ENCODE measurements around the gene MPP2. TPM values are rescaled to one million over a fixed set of nuclear protein-coding genes. Genes with fewer than 3 reads are reported as not detected.

Gene MPP2
- total and polyA plus RNA-seq, 4 donors: 0.05 to 0.25 (median 0.09) TPM

- TF ChIP-seq ATF3 (IDR thresholded peaks at IDR 0.05): no peak
Observed at GRCh38 chr17:43861960-43862359, 45.4 kb downstream of the MPP2 start (continued).

GRCh38 chr17:43860927-43861622 is 46.3 kb downstream of the MPP2 start:
- Histone ChIP-seq H3K9ac (ENCODE audit: low read depth in 1 of 2, low read length in 2 of 2) (no peak overlapping the region), H3K27ac (ENCODE audit: low read depth in 1 of 2, low read length in 2 of 2) (no peak overlapping the region), H3K4me3 (ENCODE audit: low read depth in 1 of 3, low read length in 3 of 3) (no peak overlapping the region), H3K36me3 (ENCODE audit: control insufficient read depth in 4 of 4, insufficient read depth in 3 of 4, low read depth in 1 of 4, low read length in 3 of 4) (no peaks in the 10 kb centered on the region), H3K9me3 (ENCODE audit: control insufficient read depth in 4 of 4, low read length in 3 of 4) (no peaks in the 10 kb centered on the region), H3K27me3 (ENCODE audit: control insufficient read depth in 4 of 4, insufficient read depth in 4 of 4, low read length in 3 of 4) (no peaks in the 10 kb centered on the region), H3K4me1 (ENCODE audit: control insufficient read depth in 4 of 4, insufficient read depth in 4 of 4, low read length in 3 of 4) (no peaks in the 10 kb centered on the region)
- 77% methylated on average over 9 of the region's 9 CpGs for WGBS
- DNase-seq (ENCODE audit: low spot score): no peak
- TF ChIP-seq HNF4A (conservative IDR thresholded peaks at IDR 0.05): no peak
- TF ChIP-seq SP1 (IDR thresholded peaks at IDR 0.05): no peak
- no peak for TF ChIP-seq REST (IDR thresholded peaks at IDR 0.05)
- no peak for TF ChIP-seq CTCF (IDR thresholded peaks at IDR 0.05; ENCODE audit: low read depth, low read length, missing input control)
- TF ChIP-seq ATF3 (IDR thresholded peaks at IDR 0.05): no peak
- TF ChIP-seq EGR1 (IDR thresholded peaks at IDR 0.05; ENCODE audit: low read depth in 2 of 2): no peak
- no peak for TF ChIP-seq ZBTB33 (IDR thresholded peaks at IDR 0.05)
- TF ChIP-seq RXRA (IDR thresholded peaks at IDR 0.05): no peak
- TF ChIP-seq YY1 (IDR thresholded peaks at IDR 0.05): no peak

GRCh38 chr17:43860077-43860725 is 47.1 kb downstream of the MPP2 start:
- Histone ChIP-seq H3K27me3 (ENCODE audit: control insufficient read depth in 4 of 4, insufficient read depth in 4 of 4, low read length in 3 of 4) (no peaks in the 10 kb centered on the region), H3K9me3 (ENCODE audit: control insufficient read depth in 4 of 4, low read length in 3 of 4) (no peaks in the 10 kb centered on the region), H3K4me1 (ENCODE audit: control insufficient read depth in 4 of 4, insufficient read depth in 4 of 4, low read length in 3 of 4) (no peaks in the 10 kb centered on the region), H3K27ac (ENCODE audit: low read depth in 1 of 2, low read length in 2 of 2) (no peak overlapping the region), H3K4me3 (ENCODE audit: low read depth in 1 of 3, low read length in 3 of 3) (no peak overlapping the region), H3K36me3 (ENCODE audit: control insufficient read depth in 4 of 4, insufficient read depth in 3 of 4, low read depth in 1 of 4, low read length in 3 of 4) (no peaks in the 10 kb centered on the region), H3K9ac (ENCODE audit: low read depth in 1 of 2, low read length in 2 of 2) (no peak overlapping the region)
- 91% methylated on average over 12 of the region's 12 CpGs for WGBS
- DNase-seq (ENCODE audit: low spot score): no peak
- no peak for TF ChIP-seq RAD21 (IDR thresholded peaks at IDR 0.05)
- no peak for TF ChIP-seq HNF4G (IDR thresholded peaks at IDR 0.05)
- TF ChIP-seq FOXA2 (IDR thresholded peaks at IDR 0.05): no peak
- no peak for TF ChIP-seq EGR1 (IDR thresholded peaks at IDR 0.05; ENCODE audit: low read depth in 2 of 2)
- no peak for TF ChIP-seq RXRA (IDR thresholded peaks at IDR 0.05)
- no peak for TF ChIP-seq JUND (IDR thresholded peaks at IDR 0.05)
- no peak for TF ChIP-seq GABPA (IDR thresholded peaks at IDR 0.05 in 1 of 2, conservative IDR thresholded peaks at IDR 0.05 in 1 of 2)
- TF ChIP-seq TAF1 (conservative IDR thresholded peaks at IDR 0.05): no peak
- no peak for TF ChIP-seq MAX (IDR thresholded peaks at IDR 0.05)
- no peak for TF ChIP-seq ZBTB33 (IDR thresholded peaks at IDR 0.05)
- no peak for TF ChIP-seq SP1 (IDR thresholded peaks at IDR 0.05)
- TF ChIP-seq HNF4A (conservative IDR thresholded peaks at IDR 0.05): no peak

All from liver (tissue), 9 donors.